NB4 (cell line): ENCODE results near the gene ANAPC16.
"Not testable (repeated sequence)": the region's sequence is repeated elsewhere in the genome, so short reads cannot be mapped to it uniquely, and the experiment has no call there.

Experiments used
- MYC ChIP-seq: IDR thresholded peaks from 2 replicates; pipeline ENCODE4 v1.6.1; 2011; ENCODE audit warnings: low read depth, low read length
- POLR2A ChIP-seq: IDR thresholded peaks from 2 replicates; pipeline ENCODE4 v1.6.1; 2011; ENCODE audit warnings: mild to moderate bottlenecking; ENCODE audit not compliant: insufficient read length; ENCODE audit errors: extremely low read depth
- TF ChIP-seq, protein P1 (sequence below): IDR thresholded peaks from one replicate; pipeline ENCODE4 v1.5.1; 2012; ENCODE audit warnings: low read depth, low read length
- TF ChIP-seq, protein P2 (sequence below): IDR thresholded peaks from 2 replicates; pipeline ENCODE4 v1.6.1; 2011; ENCODE audit warnings: low read depth, low read length

DNA sequence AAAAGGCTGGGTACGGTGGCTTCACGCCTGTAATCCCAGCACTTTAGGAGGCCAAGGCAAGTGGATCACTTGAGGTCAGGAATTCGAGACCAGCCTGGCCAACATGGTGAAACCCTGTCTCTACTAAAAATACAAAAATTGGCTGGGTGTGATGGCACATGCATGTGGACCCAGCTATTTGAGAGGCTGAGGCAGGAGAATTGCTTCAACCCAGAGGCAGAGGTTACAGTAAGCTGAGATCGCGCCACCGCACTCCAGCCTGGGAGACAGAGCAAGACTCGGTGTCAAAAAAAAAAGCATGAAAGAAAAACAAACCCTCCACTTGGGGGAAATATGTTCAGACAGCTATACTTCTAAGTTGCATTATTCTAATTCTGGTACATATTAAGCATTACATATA is 63.8 kb downstream of the ANAPC16 start:
- TF ChIP-seq, protein P1, sequence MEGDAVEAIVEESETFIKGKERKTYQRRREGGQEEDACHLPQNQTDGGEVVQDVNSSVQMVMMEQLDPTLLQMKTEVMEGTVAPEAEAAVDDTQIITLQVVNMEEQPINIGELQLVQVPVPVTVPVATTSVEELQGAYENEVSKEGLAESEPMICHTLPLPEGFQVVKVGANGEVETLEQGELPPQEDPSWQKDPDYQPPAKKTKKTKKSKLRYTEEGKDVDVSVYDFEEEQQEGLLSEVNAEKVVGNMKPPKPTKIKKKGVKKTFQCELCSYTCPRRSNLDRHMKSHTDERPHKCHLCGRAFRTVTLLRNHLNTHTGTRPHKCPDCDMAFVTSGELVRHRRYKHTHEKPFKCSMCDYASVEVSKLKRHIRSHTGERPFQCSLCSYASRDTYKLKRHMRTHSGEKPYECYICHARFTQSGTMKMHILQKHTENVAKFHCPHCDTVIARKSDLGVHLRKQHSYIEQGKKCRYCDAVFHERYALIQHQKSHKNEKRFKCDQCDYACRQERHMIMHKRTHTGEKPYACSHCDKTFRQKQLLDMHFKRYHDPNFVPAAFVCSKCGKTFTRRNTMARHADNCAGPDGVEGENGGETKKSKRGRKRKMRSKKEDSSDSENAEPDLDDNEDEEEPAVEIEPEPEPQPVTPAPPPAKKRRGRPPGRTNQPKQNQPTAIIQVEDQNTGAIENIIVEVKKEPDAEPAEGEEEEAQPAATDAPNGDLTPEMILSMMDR = not testable (repeated sequence)
- TF ChIP-seq, protein P2, sequence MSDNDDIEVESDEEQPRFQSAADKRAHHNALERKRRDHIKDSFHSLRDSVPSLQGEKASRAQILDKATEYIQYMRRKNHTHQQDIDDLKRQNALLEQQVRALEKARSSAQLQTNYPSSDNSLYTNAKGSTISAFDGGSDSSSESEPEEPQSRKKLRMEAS = not testable (repeated sequence)
- TF ChIP-seq POLR2A, MYC: not testable (repeated sequence)
